ENCODE results near the gene DEUP1. TPM values are rescaled to one million over a fixed set of nuclear protein-coding genes. Genes with fewer than 3 reads are reported as not detected.

Gene DEUP1
- polyA plus RNA-seq, 1 of the 3 experiments (the other 2 are of a cell fraction): not detected

- TF ChIP-seq, protein P1, sequence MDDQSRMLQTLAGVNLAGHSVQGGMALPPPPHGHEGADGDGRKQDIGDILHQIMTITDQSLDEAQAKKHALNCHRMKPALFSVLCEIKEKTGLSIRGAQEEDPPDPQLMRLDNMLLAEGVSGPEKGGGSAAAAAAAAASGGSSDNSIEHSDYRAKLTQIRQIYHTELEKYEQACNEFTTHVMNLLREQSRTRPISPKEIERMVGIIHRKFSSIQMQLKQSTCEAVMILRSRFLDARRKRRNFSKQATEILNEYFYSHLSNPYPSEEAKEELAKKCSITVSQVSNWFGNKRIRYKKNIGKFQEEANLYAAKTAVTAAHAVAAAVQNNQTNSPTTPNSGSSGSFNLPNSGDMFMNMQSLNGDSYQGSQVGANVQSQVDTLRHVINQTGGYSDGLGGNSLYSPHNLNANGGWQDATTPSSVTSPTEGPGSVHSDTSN (IDR thresholded peaks at IDR 0.05): no peak
- TF ChIP-seq GATA2 (CRISPR knock-in tag; IDR thresholded peaks at IDR 0.05) (no peak), TAF1 (IDR thresholded peaks at IDR 0.05; ENCODE audit: borderline replicate concordance, low read depth, low read length) (no peak), EP300 (IDR thresholded peaks at IDR 0.05; ENCODE audit: borderline replicate concordance in 1 of 2, low read depth in 1 of 2, low read length in 1 of 2) (no peak)
Observed at GRCh38 chr11:93322207-93322606, 8.3 kb upstream of the DEUP1 start (continued).

- H3K79me2 ChIP-seq (ENCODE audit: insufficient read depth): no peaks in the 10 kb centered on the region
- DNase-seq: no peak
- H3K9ac ChIP-seq: no peak overlapping the region
- ChIA-PET CTCF (interaction anchor here (0.6 to 1.4 kb wide), 2 partner anchors 18 to 85 kb away, joined by 3 read pairs; no protein-coding TSS in a partner anchor), POLR2A (no interaction called here)
- H3K4me2 ChIP-seq: no peak overlapping the region
- 64% methylated on average over 1 of the region's 1 CpG for WGBS (ENCODE audit: low lambda C conversion rate)
- no peaks in the 10 kb centered on the region for H3F3A ChIP-seq (replicated peaks; ENCODE audit: insufficient read depth)
- TF ChIP-seq SIN3A (IDR thresholded peaks at IDR 0.05; ENCODE audit: borderline replicate concordance, low read depth, low read length) (no peak), SMC3 (IDR thresholded peaks at IDR 0.05; ENCODE audit: low read depth, low read length) (no peak), NRF1 (IDR thresholded peaks at IDR 0.05; ENCODE audit: low read depth, low read length) (no peak)
- TF ChIP-seq, protein P2, sequence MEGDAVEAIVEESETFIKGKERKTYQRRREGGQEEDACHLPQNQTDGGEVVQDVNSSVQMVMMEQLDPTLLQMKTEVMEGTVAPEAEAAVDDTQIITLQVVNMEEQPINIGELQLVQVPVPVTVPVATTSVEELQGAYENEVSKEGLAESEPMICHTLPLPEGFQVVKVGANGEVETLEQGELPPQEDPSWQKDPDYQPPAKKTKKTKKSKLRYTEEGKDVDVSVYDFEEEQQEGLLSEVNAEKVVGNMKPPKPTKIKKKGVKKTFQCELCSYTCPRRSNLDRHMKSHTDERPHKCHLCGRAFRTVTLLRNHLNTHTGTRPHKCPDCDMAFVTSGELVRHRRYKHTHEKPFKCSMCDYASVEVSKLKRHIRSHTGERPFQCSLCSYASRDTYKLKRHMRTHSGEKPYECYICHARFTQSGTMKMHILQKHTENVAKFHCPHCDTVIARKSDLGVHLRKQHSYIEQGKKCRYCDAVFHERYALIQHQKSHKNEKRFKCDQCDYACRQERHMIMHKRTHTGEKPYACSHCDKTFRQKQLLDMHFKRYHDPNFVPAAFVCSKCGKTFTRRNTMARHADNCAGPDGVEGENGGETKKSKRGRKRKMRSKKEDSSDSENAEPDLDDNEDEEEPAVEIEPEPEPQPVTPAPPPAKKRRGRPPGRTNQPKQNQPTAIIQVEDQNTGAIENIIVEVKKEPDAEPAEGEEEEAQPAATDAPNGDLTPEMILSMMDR (IDR thresholded peaks at IDR 0.05): no peak
- H3K27ac ChIP-seq (ENCODE audit: low read depth in 2 of 2, low read length in 1 of 2): no peak overlapping the region
- no peaks in the 10 kb centered on the region for H3K9me2 ChIP-seq
- H2AFZ ChIP-seq (ENCODE audit: low read depth): no peak overlapping the region
- no peaks in the 10 kb centered on the region for H3K27me3 ChIP-seq (ENCODE audit: insufficient read depth)
- H3K36me3 ChIP-seq (replicated peaks in 1 of 2; ENCODE audit: control insufficient read depth in 1 of 2, insufficient read depth in 2 of 2, low read length in 1 of 2): no peaks in the 10 kb centered on the region
- no peaks in the 10 kb centered on the region for H3K9me3 ChIP-seq
- no peaks in the 10 kb centered on the region for H3K4me1 ChIP-seq (ENCODE audit: control insufficient read depth in 1 of 2, insufficient read depth in 2 of 2, low read depth in 1 of 2, low read length in 1 of 2)
- H3K4me3 ChIP-seq (ENCODE audit: low read depth in 2 of 2, low read length in 1 of 2): no peak overlapping the region
- H4K20me1 ChIP-seq (ENCODE audit: insufficient read depth): no peaks in the 10 kb centered on the region
Observed at GRCh38 chr11:93323747-93324146, 6.8 kb upstream of the DEUP1 start.

- Histone ChIP-seq H4K20me1 (ENCODE audit: insufficient read depth) (no peaks in the 10 kb centered on the region), H3K27me3 (ENCODE audit: insufficient read depth) (no peaks in the 10 kb centered on the region), H3K9ac (no peak overlapping the region), H2AFZ (ENCODE audit: low read depth) (no peak overlapping the region), H3K79me2 (ENCODE audit: insufficient read depth) (no peaks in the 10 kb centered on the region), H3F3A (replicated peaks; ENCODE audit: insufficient read depth) (no peaks in the 10 kb centered on the region), H3K36me3 (replicated peaks in 1 of 2; ENCODE audit: control insufficient read depth in 1 of 2, insufficient read depth in 2 of 2, low read length in 1 of 2) (no peaks in the 10 kb centered on the region), H3K9me3 (no peaks in the 10 kb centered on the region), H3K4me2 (no peak overlapping the region), H3K4me3 (ENCODE audit: low read depth in 2 of 2, low read length in 1 of 2) (no peak overlapping the region), H3K27ac (ENCODE audit: low read depth in 2 of 2, low read length in 1 of 2) (no peak overlapping the region), H3K9me2 (no peaks in the 10 kb centered on the region), H3K4me1 (ENCODE audit: control insufficient read depth in 1 of 2, insufficient read depth in 2 of 2, low read depth in 1 of 2, low read length in 1 of 2) (no peaks in the 10 kb centered on the region)
- 44% methylated on average over 3 of the region's 3 CpGs for WGBS (ENCODE audit: low lambda C conversion rate)
- DNase-seq: no peak
- POLR2A ChIA-PET: no interaction called here
- CTCF ChIA-PET: interaction anchor here (0.9 kb wide), 1 partner anchor 33 kb away, joined by 3 read pairs; no protein-coding TSS in a partner anchor
- TF ChIP-seq RAD21 (IDR thresholded peaks at IDR 0.05; ENCODE audit: low read length) (no peak), EZH2phosphoT487 (IDR thresholded peaks at IDR 0.05; ENCODE audit: borderline replicate concordance, low read depth) (no peak), ELF1 (IDR thresholded peaks at IDR 0.05) (no peak)
Observed at GRCh38 chr11:93324500-93324899, 6.0 kb upstream of the DEUP1 start.
